ENCODE results near the gene TMPRSS6.

TMPRSS6 gene

DNA sequence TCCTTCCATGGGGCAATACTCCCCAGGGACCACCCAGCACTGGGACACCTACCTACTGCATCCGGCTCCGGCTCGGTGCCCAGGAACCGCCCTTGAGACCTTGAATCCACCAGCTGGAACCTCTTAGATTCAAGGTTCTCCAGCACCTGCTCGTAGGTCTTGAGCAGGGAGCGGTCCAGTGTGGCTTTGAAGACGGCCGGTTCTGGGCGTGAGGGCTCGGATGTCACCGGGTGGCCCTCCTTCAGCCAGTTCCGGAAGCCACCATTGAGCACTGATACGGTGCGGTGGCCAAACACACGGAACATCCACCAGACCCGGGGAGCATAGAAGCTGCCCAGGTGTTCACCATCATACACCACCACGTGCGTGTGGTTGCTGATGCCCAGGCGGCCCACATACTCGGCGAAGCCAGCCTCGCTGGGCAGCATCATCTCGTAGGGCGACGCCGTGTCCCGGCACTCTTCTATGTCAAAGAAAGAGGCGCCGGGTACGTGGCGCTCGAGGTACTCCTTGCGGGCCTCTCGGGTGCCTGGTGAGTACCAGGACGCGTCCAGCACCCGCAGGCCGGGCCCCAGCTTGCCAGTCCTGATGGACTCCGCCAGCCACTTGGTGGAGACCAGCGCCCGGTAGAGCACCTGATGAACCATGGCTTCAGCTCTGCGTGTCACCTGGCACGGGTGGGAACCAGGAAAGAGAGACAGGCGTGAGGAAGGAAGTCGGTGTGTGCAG lies 91.3 kb downstream of the TMPRSS6 start:
- Histone ChIP-seq H3K4me3 (ENCODE audit: low read length) (peak overlapping the region; percentile 68), H3K9ac (ENCODE audit: low read length) (peak overlapping the region; percentile 56), H3K27ac (ENCODE audit: low read length) (no peak overlapping the region), H3K4me1 (ENCODE audit: control insufficient read depth, low read depth, low read length) (no peaks in the 10 kb centered on the region), H3K27me3 (ENCODE audit: control insufficient read depth, insufficient read depth, low read length) (no peaks in the 10 kb centered on the region), H3K9me3 (ENCODE audit: control insufficient read depth, low read depth, low read length) (no peaks in the 10 kb centered on the region), H3K36me3 (ENCODE audit: control insufficient read depth, low read depth, low read length) (peaks cover 7% of the 10 kb centered on the region)

- Histone ChIP-seq H3K9ac (ENCODE audit: low read length) (no peak overlapping the region), H3K27me3 (ENCODE audit: control insufficient read depth, insufficient read depth, low read length) (no peaks in the 10 kb centered on the region), H3K4me1 (ENCODE audit: control insufficient read depth, low read depth, low read length) (no peaks in the 10 kb centered on the region), H3K9me3 (ENCODE audit: control insufficient read depth, low read depth, low read length) (no peaks in the 10 kb centered on the region), H3K27ac (ENCODE audit: low read length) (no peak overlapping the region), H3K36me3 (ENCODE audit: control insufficient read depth, low read depth, low read length) (peaks cover 7% of the 10 kb centered on the region), H3K4me3 (ENCODE audit: low read length) (no peak overlapping the region)
Observed at GRCh38 chr22:37017356-37017755, 92.2 kb downstream of the TMPRSS6 start.

- no peaks in the 10 kb centered on the region for H3K4me1 ChIP-seq (ENCODE audit: control insufficient read depth, low read depth, low read length)
- no peaks in the 10 kb centered on the region for H3K9me3 ChIP-seq (ENCODE audit: control insufficient read depth, low read depth, low read length)
- H3K36me3 ChIP-seq (ENCODE audit: control insufficient read depth, low read depth, low read length) = peaks cover 7% of the 10 kb centered on the region
- no peak overlapping the region for H3K4me3 ChIP-seq (ENCODE audit: low read length)
- no peak overlapping the region for H3K27ac ChIP-seq (ENCODE audit: low read length)
- no peaks in the 10 kb centered on the region for H3K27me3 ChIP-seq (ENCODE audit: control insufficient read depth, insufficient read depth, low read length)
- H3K9ac ChIP-seq (ENCODE audit: low read length) = no peak overlapping the region
Observed at GRCh38 chr22:37016134-37016910, 93.2 kb downstream of the TMPRSS6 start.

GRCh38 chr22:37015587-37015878 lies 94.0 kb downstream of the TMPRSS6 start:
- Histone ChIP-seq H3K9ac (ENCODE audit: low read length) (no peak overlapping the region), H3K4me1 (ENCODE audit: control insufficient read depth, low read depth, low read length) (no peaks in the 10 kb centered on the region), H3K4me3 (ENCODE audit: low read length) (no peak overlapping the region), H3K27me3 (ENCODE audit: control insufficient read depth, insufficient read depth, low read length) (no peaks in the 10 kb centered on the region), H3K9me3 (ENCODE audit: control insufficient read depth, low read depth, low read length) (no peaks in the 10 kb centered on the region), H3K27ac (ENCODE audit: low read length) (no peak overlapping the region), H3K36me3 (ENCODE audit: control insufficient read depth, low read depth, low read length) (peaks cover 7% of the 10 kb centered on the region)

Data from iPS-18a (cell line).